Measurements from ENCODE around the gene COL23A1.

The COL23A1 gene

GRCh38 chr5:178546675-178547033 is 43.5 kb downstream of the COL23A1 start:
- no peaks in the 10 kb centered on the region for H3K36me3 ChIP-seq (ENCODE audit: control insufficient read depth, insufficient read depth, low read length)
- no peaks in the 10 kb centered on the region for H3K9me3 ChIP-seq (ENCODE audit: control insufficient read depth, low read length)
- H3K4me1 ChIP-seq (ENCODE audit: control insufficient read depth, insufficient read depth, low read length) = peaks cover 11% of the 10 kb centered on the region
- peaks cover 15% of the 10 kb centered on the region for H3K27me3 ChIP-seq (ENCODE audit: control insufficient read depth, insufficient read depth, low read length, poor library complexity, severe bottlenecking)
- H3K27ac ChIP-seq (ENCODE audit: insufficient read depth, low read depth, low read length, poor library complexity, severe bottlenecking) = no peak overlapping the region
- 83 to 87% methylated on average over 9 of the region's 9 CpGs for WGBS, 2 experiments
- H3K4me3 ChIP-seq (ENCODE audit: insufficient read depth, low read depth, low read length) = no peak overlapping the region

GRCh38 chr5:178545941-178546674 is 44.1 kb downstream of the COL23A1 start:
- Histone ChIP-seq H3K36me3 (ENCODE audit: control insufficient read depth, insufficient read depth, low read length) (no peaks in the 10 kb centered on the region), H3K9me3 (ENCODE audit: control insufficient read depth, low read length) (no peaks in the 10 kb centered on the region), H3K27ac (ENCODE audit: insufficient read depth, low read depth, low read length, poor library complexity, severe bottlenecking) (no peak overlapping the region), H3K4me3 (ENCODE audit: insufficient read depth, low read depth, low read length) (no peak overlapping the region), H3K4me1 (ENCODE audit: control insufficient read depth, insufficient read depth, low read length) (peaks cover 11% of the 10 kb centered on the region), H3K27me3 (ENCODE audit: control insufficient read depth, insufficient read depth, low read length, poor library complexity, severe bottlenecking) (peaks cover 15% of the 10 kb centered on the region)
- 91 to 94% methylated on average over 16 of the region's 16 CpGs for WGBS, 2 experiments

DNA sequence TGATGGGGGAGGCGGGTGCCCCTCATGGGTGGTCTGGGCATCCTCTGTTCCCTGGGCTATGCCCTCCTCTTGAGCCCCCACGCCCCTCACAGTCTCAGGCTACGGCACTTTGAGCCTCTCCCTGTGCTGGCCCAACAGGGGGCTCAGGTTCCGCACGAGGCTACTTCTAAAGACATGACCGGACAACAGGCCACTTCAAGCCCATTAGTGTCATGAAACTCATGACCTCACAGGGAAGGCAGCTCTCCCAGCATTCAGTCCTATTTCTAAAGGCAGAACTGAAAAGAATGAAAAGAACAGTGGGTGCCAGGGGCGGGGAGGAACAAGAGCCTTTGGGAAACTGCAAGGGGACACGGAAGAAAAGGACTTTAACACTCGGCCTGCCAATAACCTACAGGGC is 45.0 kb downstream of the COL23A1 start:
- WGBS, 2 experiments = 20 to 21% methylated on average over 9 of the region's 9 CpGs
- Histone ChIP-seq H3K4me3 (ENCODE audit: insufficient read depth, low read depth, low read length) (no peak overlapping the region), H3K9me3 (ENCODE audit: control insufficient read depth, low read length) (no peaks in the 10 kb centered on the region), H3K36me3 (ENCODE audit: control insufficient read depth, insufficient read depth, low read length) (no peaks in the 10 kb centered on the region), H3K4me1 (ENCODE audit: control insufficient read depth, insufficient read depth, low read length) (peaks cover 11% of the 10 kb centered on the region), H3K27me3 (ENCODE audit: control insufficient read depth, insufficient read depth, low read length, poor library complexity, severe bottlenecking) (peaks cover 15% of the 10 kb centered on the region), H3K27ac (ENCODE audit: insufficient read depth, low read depth, low read length, poor library complexity, severe bottlenecking) (peak overlapping the region; percentile 55)

GRCh38 chr5:178544166-178544834 is 45.9 kb downstream of the COL23A1 start:
- Histone ChIP-seq H3K27me3 (ENCODE audit: control insufficient read depth, insufficient read depth, low read length, poor library complexity, severe bottlenecking) (peaks cover 15% of the 10 kb centered on the region), H3K36me3 (ENCODE audit: control insufficient read depth, insufficient read depth, low read length) (no peaks in the 10 kb centered on the region), H3K4me1 (ENCODE audit: control insufficient read depth, insufficient read depth, low read length) (peaks cover 11% of the 10 kb centered on the region), H3K9me3 (ENCODE audit: control insufficient read depth, low read length) (no peaks in the 10 kb centered on the region), H3K4me3 (ENCODE audit: insufficient read depth, low read depth, low read length) (no peak overlapping the region), H3K27ac (ENCODE audit: insufficient read depth, low read depth, low read length, poor library complexity, severe bottlenecking) (no peak overlapping the region)
- WGBS, 2 experiments = 94% methylated on average over 22 of the region's 22 CpGs

- H3K27ac ChIP-seq (ENCODE audit: insufficient read depth, low read depth, low read length, poor library complexity, severe bottlenecking) = no peak overlapping the region
- peaks cover 17% of the 10 kb centered on the region for H3K4me1 ChIP-seq (ENCODE audit: control insufficient read depth, insufficient read depth, low read length)
- no peaks in the 10 kb centered on the region for H3K9me3 ChIP-seq (ENCODE audit: control insufficient read depth, low read length)
- no peaks in the 10 kb centered on the region for H3K36me3 ChIP-seq (ENCODE audit: control insufficient read depth, insufficient read depth, low read length)
- H3K4me3 ChIP-seq (ENCODE audit: insufficient read depth, low read depth, low read length) = no peak overlapping the region
- H3K27me3 ChIP-seq (ENCODE audit: control insufficient read depth, insufficient read depth, low read length, poor library complexity, severe bottlenecking) = peaks cover 15% of the 10 kb centered on the region
- WGBS, 2 experiments = 62 to 68% methylated on average over 6 of the region's 7 CpGs
These were observed 47.7 kb downstream of the COL23A1 start for GRCh38 chr5:178542455-178542854.

DNA sequence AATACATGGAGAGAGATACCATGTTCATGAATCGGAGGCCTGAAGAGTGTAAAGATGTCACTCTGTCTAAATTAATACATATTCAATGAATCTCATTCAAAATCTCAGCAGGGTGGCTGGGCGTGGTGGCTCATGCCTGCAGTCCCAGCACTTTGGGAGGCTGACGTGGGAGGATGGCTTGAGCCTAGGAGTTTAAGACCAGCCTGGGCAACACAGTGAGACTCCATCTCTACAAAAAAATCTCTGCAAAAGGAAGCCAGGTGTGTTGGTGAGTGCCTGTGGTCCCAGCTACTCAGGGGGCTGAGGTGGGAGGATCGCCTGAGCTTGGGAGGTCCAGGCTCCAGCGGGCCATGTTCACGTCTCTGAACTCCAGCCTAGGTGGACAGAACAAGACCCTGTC is 49.7 kb downstream of the COL23A1 start:
- Histone ChIP-seq H3K4me3 (ENCODE audit: insufficient read depth, low read depth, low read length) (no peak overlapping the region), H3K9me3 (ENCODE audit: control insufficient read depth, low read length) (no peaks in the 10 kb centered on the region), H3K27ac (ENCODE audit: insufficient read depth, low read depth, low read length, poor library complexity, severe bottlenecking) (no peak overlapping the region), H3K36me3 (ENCODE audit: control insufficient read depth, insufficient read depth, low read length) (no peaks in the 10 kb centered on the region), H3K27me3 (ENCODE audit: control insufficient read depth, insufficient read depth, low read length, poor library complexity, severe bottlenecking) (no peaks in the 10 kb centered on the region), H3K4me1 (ENCODE audit: control insufficient read depth, insufficient read depth, low read length) (peaks cover 15% of the 10 kb centered on the region)
- WGBS, 2 experiments = 93 to 94% methylated on average over 5 to 6 of the region's 6 CpGs

- Histone ChIP-seq H3K4me1 (ENCODE audit: control insufficient read depth, insufficient read depth, low read length) (peaks cover 13% of the 10 kb centered on the region), H3K9me3 (ENCODE audit: control insufficient read depth, low read length) (no peaks in the 10 kb centered on the region), H3K36me3 (ENCODE audit: control insufficient read depth, insufficient read depth, low read length) (no peaks in the 10 kb centered on the region), H3K27ac (ENCODE audit: insufficient read depth, low read depth, low read length, poor library complexity, severe bottlenecking) (no peak overlapping the region), H3K4me3 (ENCODE audit: insufficient read depth, low read depth, low read length) (no peak overlapping the region), H3K27me3 (ENCODE audit: control insufficient read depth, insufficient read depth, low read length, poor library complexity, severe bottlenecking) (no peaks in the 10 kb centered on the region)
- WGBS, 2 experiments = 94 to 96% methylated on average over 7 of the region's 7 CpGs
These were observed 51.4 kb downstream of the COL23A1 start for GRCh38 chr5:178538741-178539229.

DNA sequence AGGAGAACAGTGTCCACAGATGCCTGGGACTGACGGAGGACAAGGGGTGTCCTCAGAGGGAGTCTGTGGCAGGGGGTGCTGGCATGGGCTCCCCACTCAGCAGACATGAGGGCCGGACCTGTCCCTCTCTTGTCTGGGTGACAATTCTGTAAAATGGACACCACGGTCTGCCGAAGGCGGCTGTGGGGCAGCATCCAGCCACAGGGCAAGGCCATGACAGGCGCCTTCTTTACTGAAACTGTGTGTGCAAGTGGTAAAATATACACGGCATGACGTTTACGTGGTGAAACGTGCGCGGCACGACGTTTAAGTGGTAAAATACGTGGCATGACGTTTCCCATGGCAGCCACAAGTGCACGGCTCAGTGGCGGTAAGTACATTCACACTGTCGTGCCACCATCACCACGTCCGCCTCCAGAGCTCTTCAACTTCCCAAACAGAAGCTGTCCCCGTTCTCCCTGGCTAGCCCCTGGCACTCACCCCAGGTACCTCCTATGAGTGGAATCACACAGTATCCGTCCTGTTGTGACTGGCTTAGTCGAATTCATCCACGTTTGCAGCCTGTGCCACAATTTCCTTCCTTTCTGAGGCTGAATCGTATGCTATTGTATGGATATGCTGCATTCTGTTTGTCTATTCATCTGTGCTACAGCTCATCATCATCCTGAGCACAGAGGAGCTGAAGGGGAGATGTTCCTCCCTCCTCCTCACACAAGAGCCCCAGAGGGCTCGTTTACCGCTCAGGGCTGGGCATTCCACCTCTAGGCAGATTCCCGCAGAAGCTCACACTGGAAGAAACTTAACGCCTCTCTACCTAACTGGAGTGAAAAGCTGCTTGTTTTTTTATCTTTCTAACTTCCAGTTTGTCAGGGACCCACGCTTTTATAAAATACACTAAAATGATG is 52.5 kb downstream of the COL23A1 start:
- Histone ChIP-seq H3K36me3 (ENCODE audit: control insufficient read depth, insufficient read depth, low read length) (no peaks in the 10 kb centered on the region), H3K9me3 (ENCODE audit: control insufficient read depth, low read length) (no peaks in the 10 kb centered on the region), H3K27ac (ENCODE audit: insufficient read depth, low read depth, low read length, poor library complexity, severe bottlenecking) (no peak overlapping the region), H3K4me3 (ENCODE audit: insufficient read depth, low read depth, low read length) (no peak overlapping the region), H3K4me1 (ENCODE audit: control insufficient read depth, insufficient read depth, low read length) (peaks cover 11% of the 10 kb centered on the region), H3K27me3 (ENCODE audit: control insufficient read depth, insufficient read depth, low read length, poor library complexity, severe bottlenecking) (no peaks in the 10 kb centered on the region)
- 88 to 89% methylated on average over 30 of the region's 31 CpGs for WGBS, 2 experiments

DNA sequence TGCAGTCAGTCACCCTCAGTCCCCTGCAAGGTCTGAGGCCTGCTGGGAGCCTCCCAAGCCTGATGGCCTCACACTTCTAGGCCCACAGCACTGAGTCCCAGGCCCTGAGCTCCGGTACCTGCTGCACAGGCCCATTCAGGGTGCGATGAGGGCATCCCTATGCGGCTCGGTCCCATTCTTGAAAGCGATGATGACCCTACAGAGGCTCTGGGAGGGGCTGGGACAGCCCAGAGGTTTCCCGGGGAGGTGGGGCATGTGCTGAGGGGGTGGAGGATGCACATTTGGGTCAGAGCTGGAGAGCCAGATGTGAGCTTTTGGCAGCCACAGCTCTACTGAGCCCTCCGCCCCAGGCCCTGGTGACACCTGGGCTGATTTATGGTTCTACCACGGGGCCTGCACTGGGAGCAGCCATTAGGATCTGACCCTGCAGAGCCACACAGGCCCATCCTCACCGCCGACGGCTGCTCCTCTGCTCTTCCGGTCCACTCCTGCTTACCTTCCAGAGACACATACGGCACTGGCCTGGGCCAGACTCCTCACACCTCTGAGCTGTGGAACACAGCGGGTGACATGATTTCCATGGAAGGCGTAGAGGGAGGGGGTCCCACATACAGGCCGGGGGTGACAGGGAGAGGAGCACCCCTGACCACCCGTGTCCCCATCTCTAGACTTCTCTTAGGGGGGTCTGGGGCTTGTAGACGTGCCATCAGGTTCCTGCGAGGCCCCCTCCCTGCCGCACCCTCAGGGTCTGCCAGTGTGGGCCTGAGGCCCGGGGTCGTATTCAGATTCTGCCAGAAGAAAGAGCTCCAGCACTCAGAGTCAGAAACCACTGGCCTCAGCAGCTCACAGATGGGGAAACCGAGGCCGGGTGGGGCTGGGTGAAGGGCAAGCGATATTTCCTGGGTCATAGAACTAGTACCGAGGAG is 53.4 kb downstream of the COL23A1 start:
- Histone ChIP-seq H3K4me1 (ENCODE audit: control insufficient read depth, insufficient read depth, low read length) (peaks cover 13% of the 10 kb centered on the region), H3K27me3 (ENCODE audit: control insufficient read depth, insufficient read depth, low read length, poor library complexity, severe bottlenecking) (no peaks in the 10 kb centered on the region), H3K27ac (ENCODE audit: insufficient read depth, low read depth, low read length, poor library complexity, severe bottlenecking) (no peak overlapping the region), H3K9me3 (ENCODE audit: control insufficient read depth, low read length) (no peaks in the 10 kb centered on the region), H3K36me3 (ENCODE audit: control insufficient read depth, insufficient read depth, low read length) (no peaks in the 10 kb centered on the region), H3K4me3 (ENCODE audit: insufficient read depth, low read depth, low read length) (no peak overlapping the region)
- 86 to 87% methylated on average over 26 of the region's 26 CpGs for WGBS, 2 experiments

Measured in ectodermal cell (in vitro differentiated cells).